BE2C (cell line): ENCODE data around the gene EEFSEC.

ENCODE experiments used
- DNase-seq: peaks from one replicate; pipeline ENCODE4 v3.0.0-alpha.2; 2020
- H3K27me3 ChIP-seq: fragments of 250-450 bp; sonication (Bioruptor Pico); 2 replicates; pipeline ENCODE4 v1.5.1; 2020; ENCODE audit warnings: mild to moderate bottlenecking
- H3K36me3 ChIP-seq: fragments of 250-450 bp; sonication (Bioruptor Pico); 2 replicates; pipeline ENCODE4 v1.5.1; 2020; ENCODE audit warnings: mild to moderate bottlenecking
- H3K4me1 ChIP-seq: fragments of 250-450 bp; sonication (Bioruptor Pico); 2 replicates; pipeline ENCODE4 v1.5.1; 2020
- H3K4me3 ChIP-seq: 2 replicates; pipeline ENCODE4 v1.5.1; 2011; ENCODE audit warnings: low read depth, low read length
- H3K9me3 ChIP-seq: fragments of 250-450 bp; sonication (Bioruptor Pico); 2 replicates; pipeline ENCODE4 v1.5.1; 2020
- TF ChIP-seq, protein P1 (sequence below): IDR thresholded peaks from 2 replicates; pipeline ENCODE4 v1.5.1; 2012; ENCODE audit warnings: mild to moderate bottlenecking, low read depth, low read length

EEFSEC gene

GRCh38 chr3:128163432-128163831, 10.2 kb downstream of the EEFSEC start:
- peaks cover 10% of the 10 kb centered on the region for H3K36me3 ChIP-seq

GRCh38 chr3:128166971-128167453, 13.7 kb downstream of the EEFSEC start:
- Histone ChIP-seq H3K4me3 (no peak overlapping the region), H3K4me1 (peaks cover 6% of the 10 kb centered on the region), H3K27me3 (no peaks in the 10 kb centered on the region), H3K36me3 (peaks cover 6% of the 10 kb centered on the region), H3K9me3 (no peaks in the 10 kb centered on the region)
- no peak for DNase-seq
- TF ChIP-seq, protein P1, sequence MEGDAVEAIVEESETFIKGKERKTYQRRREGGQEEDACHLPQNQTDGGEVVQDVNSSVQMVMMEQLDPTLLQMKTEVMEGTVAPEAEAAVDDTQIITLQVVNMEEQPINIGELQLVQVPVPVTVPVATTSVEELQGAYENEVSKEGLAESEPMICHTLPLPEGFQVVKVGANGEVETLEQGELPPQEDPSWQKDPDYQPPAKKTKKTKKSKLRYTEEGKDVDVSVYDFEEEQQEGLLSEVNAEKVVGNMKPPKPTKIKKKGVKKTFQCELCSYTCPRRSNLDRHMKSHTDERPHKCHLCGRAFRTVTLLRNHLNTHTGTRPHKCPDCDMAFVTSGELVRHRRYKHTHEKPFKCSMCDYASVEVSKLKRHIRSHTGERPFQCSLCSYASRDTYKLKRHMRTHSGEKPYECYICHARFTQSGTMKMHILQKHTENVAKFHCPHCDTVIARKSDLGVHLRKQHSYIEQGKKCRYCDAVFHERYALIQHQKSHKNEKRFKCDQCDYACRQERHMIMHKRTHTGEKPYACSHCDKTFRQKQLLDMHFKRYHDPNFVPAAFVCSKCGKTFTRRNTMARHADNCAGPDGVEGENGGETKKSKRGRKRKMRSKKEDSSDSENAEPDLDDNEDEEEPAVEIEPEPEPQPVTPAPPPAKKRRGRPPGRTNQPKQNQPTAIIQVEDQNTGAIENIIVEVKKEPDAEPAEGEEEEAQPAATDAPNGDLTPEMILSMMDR: no peak

More at GRCh38 chr3:128163432-128163831, 10.2 kb downstream of the EEFSEC start:
- Histone ChIP-seq H3K27me3 (no peaks in the 10 kb centered on the region), H3K9me3 (no peaks in the 10 kb centered on the region), H3K4me1 (no peaks in the 10 kb centered on the region), H3K4me3 (no peak overlapping the region)
- DNase-seq: no peak
- TF ChIP-seq, protein P1: no peak

GRCh38 chr3:128167646-128167972, 14.3 kb downstream of the EEFSEC start:
- Histone ChIP-seq H3K9me3 (no peaks in the 10 kb centered on the region), H3K4me1 (peaks cover 12% of the 10 kb centered on the region), H3K4me3 (no peak overlapping the region), H3K27me3 (no peaks in the 10 kb centered on the region), H3K36me3 (no peaks in the 10 kb centered on the region; the same call in 1 of the 2 replicates)
- TF ChIP-seq, protein P1: no peak
- DNase-seq: no peak

DNA sequence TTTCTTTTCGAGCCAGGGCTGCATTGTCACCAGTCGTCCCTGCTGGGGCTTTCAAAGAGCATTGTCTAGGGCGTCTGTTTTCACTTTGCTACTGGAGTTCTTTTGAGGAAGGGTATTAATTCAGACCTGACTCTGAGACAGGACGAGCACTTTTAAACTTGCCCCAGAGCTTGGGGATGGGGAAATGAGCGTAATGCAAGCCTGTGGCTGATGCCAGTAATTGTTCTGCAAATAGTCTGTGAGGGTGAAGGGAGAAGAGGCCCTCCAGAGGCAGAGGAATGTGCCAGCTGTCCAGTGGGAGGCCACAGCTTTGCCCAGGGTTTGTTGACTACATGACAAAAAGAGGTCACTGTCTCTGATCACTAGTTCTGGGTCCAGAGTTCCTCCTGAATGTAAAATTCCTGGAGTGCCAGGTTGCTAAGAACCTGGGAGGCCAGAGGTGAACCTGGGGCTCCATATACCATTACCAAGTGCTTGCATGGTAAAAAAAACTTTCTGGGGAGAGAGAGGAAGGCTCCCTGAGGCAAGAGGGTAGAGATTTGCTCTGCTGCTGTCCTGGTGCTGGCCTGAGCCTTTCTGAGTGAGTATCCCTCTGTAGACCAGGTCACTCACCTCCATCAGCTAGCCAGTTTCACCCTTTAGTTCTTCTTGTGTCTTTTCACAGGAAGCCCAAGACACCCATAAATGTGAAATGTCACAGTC, 14.8 kb downstream of the EEFSEC start:
- no peak for DNase-seq

DNA sequence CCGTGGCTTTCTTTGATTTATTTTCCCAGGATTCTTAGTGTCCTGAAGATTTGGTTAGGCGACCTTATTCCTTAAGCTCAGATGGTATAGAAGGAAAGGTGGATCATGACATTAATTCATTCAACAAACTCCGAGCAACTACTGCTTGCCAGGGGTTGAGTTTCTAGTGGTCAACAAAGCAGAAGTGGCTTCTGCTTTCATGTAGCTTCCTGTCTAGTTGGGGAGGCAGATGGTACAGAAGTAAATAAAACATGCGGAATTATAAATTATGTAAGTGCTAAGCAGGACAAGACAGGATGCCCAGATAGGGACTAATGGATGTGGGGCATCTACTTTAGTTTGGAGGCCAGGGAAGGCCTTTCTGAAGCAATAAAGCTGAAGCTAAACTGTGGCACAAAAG, 15.6 kb downstream of the EEFSEC start:
- no peak overlapping the region for H3K4me3 ChIP-seq
- DNase-seq: no peak
- peaks cover 24% of the 10 kb centered on the region for H3K4me1 ChIP-seq
- TF ChIP-seq, protein P1: no peak
- no peaks in the 10 kb centered on the region for H3K36me3 ChIP-seq
- no peaks in the 10 kb centered on the region for H3K9me3 ChIP-seq
- H3K27me3 ChIP-seq: no peaks in the 10 kb centered on the region

More for the DNA sequence above, 14.8 kb downstream of the EEFSEC start:
- Histone ChIP-seq H3K9me3 (no peaks in the 10 kb centered on the region), H3K36me3 (no peaks in the 10 kb centered on the region), H3K4me3 (no peak overlapping the region), H3K4me1 (peaks cover 17% of the 10 kb centered on the region), H3K27me3 (no peaks in the 10 kb centered on the region)
- TF ChIP-seq, protein P1: no peak

- peak; percentile 83 for DNase-seq
Measured at GRCh38 chr3:128170866-128171516, 17.7 kb downstream of the EEFSEC start.

More at GRCh38 chr3:128170866-128171516, 17.7 kb downstream of the EEFSEC start:
- Histone ChIP-seq H3K4me1 (peaks cover 42% of the 10 kb centered on the region), H3K36me3 (no peaks in the 10 kb centered on the region), H3K9me3 (no peaks in the 10 kb centered on the region), H3K27me3 (no peaks in the 10 kb centered on the region), H3K4me3 (no peak overlapping the region)
- TF ChIP-seq, protein P1: peak; percentile 99
